GM19372 (cell line): ENCODE measurements around the gene NIPSNAP2.
"Not testable (repeated sequence)": the region's sequence is repeated elsewhere in the genome, so short reads cannot be mapped to it uniquely, and the experiment has no call there.

Experiments
- ATAC-seq: cut with Tn5 transposase; IDR thresholded peaks from one replicate; pipeline ENCODE4 v1.9.1; 2021; ENCODE audit warnings: mild to moderate bottlenecking, low read depth, moderate library complexity; ENCODE audit not compliant: unreplicated experiment

Gene NIPSNAP2

DNA sequence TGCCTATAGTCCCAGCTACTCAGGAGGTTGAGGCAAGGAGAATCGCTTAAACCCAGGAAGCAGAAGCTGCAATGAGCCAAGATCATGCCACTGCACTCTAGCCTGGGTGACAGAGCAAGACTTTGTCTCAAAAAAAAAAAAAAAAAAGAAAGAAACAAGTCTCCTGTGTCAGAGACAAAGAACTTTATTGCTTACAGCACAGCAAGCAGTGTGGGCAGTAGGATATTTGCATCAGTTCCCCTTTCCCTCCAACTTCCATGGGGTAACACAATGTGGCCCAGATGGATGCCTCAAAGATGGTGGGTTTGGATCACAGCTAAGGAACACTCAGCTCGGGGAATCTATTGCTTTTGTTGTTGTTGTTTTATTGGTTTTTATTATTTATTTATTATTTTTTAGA lies 81.4 kb downstream of the NIPSNAP2 start:
- ATAC-seq, result not testable (repeated sequence)

DNA sequence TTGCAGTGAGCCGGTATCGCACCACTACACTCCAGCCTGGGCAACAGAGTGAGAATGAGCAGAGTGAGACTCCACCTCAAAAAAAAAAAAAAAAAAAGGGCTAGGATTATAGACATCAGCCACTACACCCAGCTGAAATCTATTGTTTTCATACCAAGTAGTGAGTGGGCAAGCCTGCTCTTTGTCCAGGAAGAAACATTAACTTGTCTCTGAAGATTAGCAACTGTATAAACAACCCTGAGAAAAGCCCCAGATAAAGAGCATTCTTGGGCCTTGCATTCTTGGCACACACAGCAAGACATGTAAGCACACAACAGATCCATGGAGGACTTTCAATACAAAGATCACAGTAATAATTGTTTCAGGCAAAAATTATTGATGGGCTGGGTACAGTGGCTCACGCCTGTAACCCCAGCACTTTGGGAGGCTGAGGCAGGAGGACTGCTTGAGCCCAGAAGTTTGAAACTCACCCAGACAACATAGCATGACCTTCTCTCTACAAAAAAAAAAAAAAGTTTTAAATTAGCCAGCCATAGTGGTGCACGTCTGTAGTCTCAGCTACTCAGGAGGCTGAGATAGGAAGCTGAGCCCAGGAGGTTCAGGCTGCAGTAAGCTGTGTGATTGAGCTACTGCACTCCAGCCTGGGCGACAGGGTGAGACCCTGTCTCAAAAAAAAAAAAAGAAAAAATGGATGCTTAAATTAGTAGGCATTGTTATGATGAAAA lies 82.5 kb downstream of the NIPSNAP2 start:
- ATAC-seq, result no peak

DNA sequence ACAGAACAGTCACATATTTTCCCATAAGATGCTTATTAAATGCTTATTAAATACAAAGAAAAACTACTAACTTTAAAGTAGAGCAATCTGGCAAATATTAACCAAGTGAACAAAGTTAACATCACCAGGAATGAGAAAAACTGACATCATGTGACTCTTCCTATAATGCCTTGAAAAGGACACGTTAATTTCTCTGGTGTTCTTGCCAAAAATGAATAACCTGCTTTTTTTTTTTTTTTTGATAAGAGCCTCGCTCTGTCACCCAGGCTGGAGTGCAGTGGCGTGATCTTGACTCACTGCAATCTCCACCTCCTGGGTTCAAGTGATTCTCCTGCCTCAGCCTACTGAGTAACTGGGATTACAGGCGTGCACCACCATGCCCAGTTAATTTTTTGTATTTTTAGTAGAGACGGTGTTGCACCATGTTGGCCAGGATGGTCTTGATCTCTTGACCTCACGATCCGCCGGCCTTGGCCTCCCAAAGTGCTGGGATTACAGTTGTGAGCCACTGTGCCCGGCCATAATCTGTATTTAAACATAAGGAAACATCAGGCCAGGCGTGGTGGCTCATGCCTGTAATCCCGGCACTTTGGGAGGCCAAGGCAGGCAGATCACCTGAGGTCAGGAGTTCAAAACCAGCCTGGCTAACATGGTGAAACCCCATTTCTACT lies 83.2 kb downstream of the NIPSNAP2 start:
- ATAC-seq, result not testable (repeated sequence)

DNA sequence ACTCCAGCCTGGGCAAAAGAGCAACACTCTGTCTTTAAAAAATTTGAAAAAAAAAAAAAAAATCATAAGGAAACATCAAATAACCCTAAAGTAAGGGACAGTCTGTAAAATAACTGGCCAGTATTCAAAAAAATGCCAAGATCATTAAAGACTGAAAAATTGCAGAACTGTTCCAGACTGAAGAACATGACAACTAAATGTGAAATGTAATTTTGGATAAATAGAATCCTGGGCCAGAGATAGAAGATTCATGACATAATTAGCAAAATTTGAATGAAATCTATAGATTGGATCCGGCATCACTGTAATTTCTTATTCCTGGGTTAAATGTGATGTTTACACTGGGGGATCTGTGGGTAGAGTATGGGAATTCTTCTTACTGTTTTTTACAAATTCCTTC lies 83.9 kb downstream of the NIPSNAP2 start:
- ATAC-seq, result no peak

DNA sequence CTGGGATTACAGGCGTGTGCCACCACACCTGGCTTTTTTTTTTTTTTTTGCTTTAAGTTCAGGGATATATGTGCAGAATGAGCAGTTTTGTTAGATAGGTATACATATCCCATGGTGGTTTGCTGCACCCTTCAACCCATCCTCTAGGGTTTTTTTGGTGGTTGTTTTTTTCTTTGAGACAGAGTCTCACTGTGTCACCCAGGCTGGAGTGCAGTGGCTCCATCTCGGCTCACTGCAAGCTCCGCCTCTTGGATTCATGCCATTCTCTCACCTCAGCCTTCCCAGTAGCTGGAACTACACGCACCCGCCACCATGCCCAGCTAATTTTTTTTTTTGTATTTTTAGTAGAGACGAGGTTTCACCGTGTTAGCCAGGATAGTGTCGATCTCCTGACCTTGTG lies 84.4 kb downstream of the NIPSNAP2 start:
- ATAC-seq, result not testable (repeated sequence)
